K562 (cell line): ENCODE results near the gene LSM4. TPM values are rescaled to one million over a fixed set of nuclear protein-coding genes. Genes with fewer than 3 reads are reported as not detected.
A peak's percentile ranks its signal among the peaks of the same experiment; 100 is the strongest.

Experiments used
- ARID3A ChIP-seq: IDR thresholded peaks from 2 replicates; pipeline ENCODE4 v1.6.1; 2012; ENCODE audit warnings: low read depth, low read length, improper control_type of control experiment, borderline replicate concordance
- ARID3B ChIP-seq: fragments of 250-450 bp; sonication (Bioruptor Pico); IDR thresholded peaks from 2 replicates; pipeline ENCODE4 v1.4.0; 2020; ENCODE audit warnings: borderline replicate concordance
- ARNT ChIP-seq, 2 experiments: fragments of 450-650 bp; IDR thresholded peaks; 2 replicates each; pipeline ENCODE4 v1.6.1; 2016; ENCODE audit warnings: mild to moderate bottlenecking in 1 of 2
- COPS2 ChIP-seq: fragments of 450-650 bp; conservative IDR thresholded peaks from 2 replicates; pipeline ENCODE4 v1.6.1; 2016; ENCODE audit warnings: mild to moderate bottlenecking, moderate library complexity
- CREB3 ChIP-seq: fragments of 450-650 bp; conservative IDR thresholded peaks from 2 replicates; pipeline ENCODE4 v1.6.1; 2016; ENCODE audit warnings: missing genetic modification characterization, low read depth, mild to moderate bottlenecking, missing compliant biosample characterization, moderate library complexity
- E2F6 ChIP-seq, 2 experiments: IDR thresholded peaks; 2 replicates each; pipeline ENCODE4 v1.6.1; 2011; ENCODE audit warnings: borderline replicate concordance in 1 of 2, control low read depth in 1 of 2, low read depth in 1 of 2, low read length in 1 of 2, mild to moderate bottlenecking in 1 of 2, mixed read lengths in 1 of 2, moderate library complexity in 1 of 2; ENCODE audit not compliant: insufficient read depth in 1 of 2, insufficient read length in 1 of 2, poor library complexity in 1 of 2, severe bottlenecking in 1 of 2; ENCODE audit errors: extremely low read depth in 1 of 2
- GATAD2B ChIP-seq: fragments of 450-650 bp; IDR thresholded peaks from 2 replicates; pipeline ENCODE4 v1.6.1; 2017; ENCODE audit warnings: mild to moderate bottlenecking, borderline replicate concordance
- GMEB1 ChIP-seq: fragments of 250-450 bp; sonication (Bioruptor Pico); IDR thresholded peaks from 2 replicates; pipeline ENCODE4 v1.4.0; 2020; ENCODE audit warnings: mild to moderate bottlenecking
- HOMEZ ChIP-seq: fragments of 250-450 bp; sonication (Bioruptor Pico); IDR thresholded peaks from 2 replicates; pipeline ENCODE4 v1.4.0; 2020; ENCODE audit warnings: mild to moderate bottlenecking, moderate library complexity
- JUN ChIP-seq, 2 experiments: sonication (generic) in 1 of 2; formaldehyde crosslinking in 1 of 2; IDR thresholded peaks; 2 replicates each; pipeline versions ENCODE4 v1.6.1 to v1.8.0; 2012 to 2022; ENCODE audit warnings: borderline replicate concordance in 2 of 2, mild to moderate bottlenecking in 2 of 2, improper control_type of control experiment in 1 of 2, low read depth in 1 of 2, low read length in 1 of 2, missing genetic modification reagents in 1 of 2
- L3MBTL2 ChIP-seq: fragments of 450-650 bp; IDR thresholded peaks from 2 replicates; pipeline ENCODE4 v1.6.1; 2016; ENCODE audit warnings: mild to moderate bottlenecking, moderate library complexity
- SP2 ChIP-seq: IDR thresholded peaks from 2 replicates; pipeline ENCODE4 v1.6.1; 2011; ENCODE audit warnings: mild to moderate bottlenecking, low read depth, low read length, moderate library complexity; ENCODE audit not compliant: poor library complexity, severe bottlenecking; ENCODE audit errors: extremely low read depth
- SPI1 ChIP-seq: IDR thresholded peaks from 2 replicates; pipeline ENCODE4 v1.6.1; 2011; ENCODE audit warnings: low read depth, low read length, control low read depth, borderline replicate concordance
- TCFL5 ChIP-seq: fragments of 250-450 bp; sonication (Bioruptor Pico); conservative IDR thresholded peaks from 2 replicates; pipeline ENCODE4 v1.6.1; 2021; ENCODE audit warnings: mild to moderate bottlenecking, moderate library complexity, matching md5 sums
- YBX1 ChIP-seq: fragments of 450-650 bp; IDR thresholded peaks from 2 replicates; pipeline ENCODE4 v1.7.1; 2016; ENCODE audit warnings: mild to moderate bottlenecking
- ZNF740 ChIP-seq, 3 experiments: fragments of 200-800 bp in 1 of 3; sonication (Bioruptor generic) in 1 of 3; sonication (generic) in 1 of 3; formaldehyde crosslinking in 1 of 3; IDR thresholded peaks; 2 replicates each; pipeline versions ENCODE4 v1.6.1 to v1.8.0; 2016 to 2022; ENCODE audit warnings: mild to moderate bottlenecking in 2 of 3, missing compliant biosample characterization in 2 of 3, missing genetic modification characterization in 2 of 3, missing genetic modification reagents in 1 of 3
- polyA plus RNA-seq, 8 experiments: library from polyadenylated mRNA; depleted of rRNA in 4 of 8; stranded (reverse) in 5 of 8; unstranded in 3 of 8; fragments of >200 nt; fragmentation: Nextera tagmentation in 2 of 8; fragmentation: Illumina TruSeq in 1 of 8; extraction: Ambion mirVana in 2 of 8; extraction: Trizol in 1 of 8; gene quantifications; 2 replicates each; pipeline versions ENCODE4 v1.2.1 to v1.2.3, GENCODE V29; 2011 to 2014; ENCODE audit warnings: inconsistent platforms in 1 of 8, missing spikeins in 1 of 8
- total RNA-seq, 7 experiments: library from RNA; depleted of rRNA in 6 of 7; stranded (reverse); fragments of >200 nt in 6 of 7; fragmentation: Illumina TruSeq in 2 of 7; extraction: Trizol in 2 of 7; gene quantifications; 2 replicates each; pipeline versions ENCODE4 v1.2.1 to v1.2.3, GENCODE V29; 2011 to 2021; ENCODE audit warnings: low replicate concordance in 1 of 7

The LSM4 gene
- total and polyA plus RNA-seq, 9 of the 15 experiments (the other 6 are each of a cell fraction or from before 2014, with no cell fraction given) = 11.9 to 763 (median 202) TPM

GRCh38 chr19:18321734-18322102 lies 1.2 kb downstream of the LSM4 start (continued):
- TF ChIP-seq COPS2 (no peak), GMEB1 (CRISPR knock-in tag) (no peak), L3MBTL2 (0 out of 2 replicates have a peak, but pooled peaks have one; percentile 21), TCFL5 (CRISPR knock-in tag) (no peak), ZNF740 (CRISPR knock-in tag; IDR thresholded peaks at IDR 0.05) (no peak), ZNF740 (tag; IDR thresholded peaks at IDR 0.05) (no peak), SP2 (no peak), HOMEZ (CRISPR knock-in tag) (no peak), CREB3 (tag) (no peak), SPI1 (no peak), ARID3A (no peak), E2F6 (IDR thresholded peaks at IDR 0.05; ENCODE audit: borderline replicate concordance in 1 of 2, extremely low read depth in 1 of 2, insufficient read depth in 1 of 2, insufficient read length in 1 of 2, low read depth in 1 of 2, low read length in 1 of 2, poor library complexity in 1 of 2, severe bottlenecking in 1 of 2) (peak in 1 of 2 experiments; percentile 52), YBX1 (no peak), ARNT (IDR thresholded peaks at IDR 0.05) (0 out of 4 replicates have a peak, but pooled peaks of 1 of the 2 experiments have one; percentile 2), JUN (IDR thresholded peaks at IDR 0.05; ENCODE audit: borderline replicate concordance, low read depth, low read length) (no peak), JUN (CRISPR knock-in tag; IDR thresholded peaks at IDR 0.05; ENCODE audit: borderline replicate concordance) (no peak; the same call in 1 of the 2 replicates), ARID3B (CRISPR knock-in tag) (no peak), GATAD2B (no peak)
